LNCaP clone FGC (cell line): ENCODE results near the gene FAR2.

Experiments
- DNase-seq: peaks from one replicate; pipeline ENCODE4 v3.0.0-alpha.2; 2011; ENCODE audit warnings: low read depth
- H3K4me3 ChIP-seq: 2 replicates; pipeline ENCODE4 v1.5.1; 2011; ENCODE audit warnings: mild to moderate bottlenecking, low read depth, low read length, control low read depth
- TF ChIP-seq, protein P1 (sequence below): IDR thresholded peaks from 2 replicates; pipeline ENCODE4 v1.5.1; 2012; ENCODE audit warnings: mild to moderate bottlenecking; ENCODE audit not compliant: control insufficient read depth, insufficient read depth; ENCODE audit errors: extremely low read depth

The FAR2 gene

DNA sequence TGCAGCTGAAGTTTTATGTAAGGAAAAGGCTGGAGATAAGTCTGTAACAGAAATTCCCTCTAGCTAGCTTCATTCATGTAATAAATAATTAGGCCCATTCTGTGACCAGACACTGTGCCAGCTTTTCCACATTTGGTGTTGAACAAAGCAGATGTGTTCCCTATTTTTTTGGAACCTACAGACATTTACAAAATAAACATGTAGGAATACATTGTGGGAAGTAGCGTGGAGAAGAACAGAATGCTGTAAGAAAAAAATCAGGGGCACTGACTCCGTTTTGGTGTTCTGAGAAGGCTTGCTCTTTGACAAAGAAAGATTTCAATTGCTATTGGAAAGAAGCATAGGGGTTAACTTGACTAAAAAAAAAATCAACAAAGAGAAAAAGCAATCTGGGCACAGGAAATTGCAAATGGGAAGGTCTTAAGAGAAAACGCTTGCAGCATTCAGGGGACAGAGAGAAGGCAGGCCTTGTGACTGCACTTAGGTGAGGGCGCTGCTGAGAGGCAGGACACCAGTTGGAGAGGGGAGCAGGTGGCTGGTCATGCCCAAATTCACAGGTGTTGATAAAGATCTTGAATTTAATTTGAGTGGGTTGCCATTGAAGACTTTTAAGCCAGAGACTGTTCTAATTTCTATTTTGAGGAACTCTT is 4.0 kb downstream of the FAR2 start:
- TF ChIP-seq, protein P1, sequence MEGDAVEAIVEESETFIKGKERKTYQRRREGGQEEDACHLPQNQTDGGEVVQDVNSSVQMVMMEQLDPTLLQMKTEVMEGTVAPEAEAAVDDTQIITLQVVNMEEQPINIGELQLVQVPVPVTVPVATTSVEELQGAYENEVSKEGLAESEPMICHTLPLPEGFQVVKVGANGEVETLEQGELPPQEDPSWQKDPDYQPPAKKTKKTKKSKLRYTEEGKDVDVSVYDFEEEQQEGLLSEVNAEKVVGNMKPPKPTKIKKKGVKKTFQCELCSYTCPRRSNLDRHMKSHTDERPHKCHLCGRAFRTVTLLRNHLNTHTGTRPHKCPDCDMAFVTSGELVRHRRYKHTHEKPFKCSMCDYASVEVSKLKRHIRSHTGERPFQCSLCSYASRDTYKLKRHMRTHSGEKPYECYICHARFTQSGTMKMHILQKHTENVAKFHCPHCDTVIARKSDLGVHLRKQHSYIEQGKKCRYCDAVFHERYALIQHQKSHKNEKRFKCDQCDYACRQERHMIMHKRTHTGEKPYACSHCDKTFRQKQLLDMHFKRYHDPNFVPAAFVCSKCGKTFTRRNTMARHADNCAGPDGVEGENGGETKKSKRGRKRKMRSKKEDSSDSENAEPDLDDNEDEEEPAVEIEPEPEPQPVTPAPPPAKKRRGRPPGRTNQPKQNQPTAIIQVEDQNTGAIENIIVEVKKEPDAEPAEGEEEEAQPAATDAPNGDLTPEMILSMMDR, result no peak
- no peak overlapping the region for H3K4me3 ChIP-seq
- no peak for DNase-seq

DNA sequence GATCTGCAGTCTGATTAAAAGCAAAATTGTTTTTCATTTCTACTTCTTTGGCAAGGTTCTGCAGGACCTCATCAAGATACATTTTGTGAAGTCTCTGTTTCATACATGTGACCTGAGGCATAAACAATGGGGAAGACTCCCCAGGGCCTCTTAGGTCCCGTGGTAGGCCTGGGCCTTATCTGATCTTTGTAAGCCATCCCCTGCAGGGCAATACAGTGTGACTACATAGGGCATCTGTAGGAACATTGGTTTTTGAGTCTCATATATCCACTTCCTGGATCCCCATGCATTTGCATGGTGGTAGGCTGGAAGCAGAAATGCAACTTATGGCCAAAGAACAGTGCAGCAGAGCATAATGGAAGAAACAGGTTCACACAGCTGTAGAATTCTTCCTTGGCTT is 6.0 kb downstream of the FAR2 start:
- no peak overlapping the region for H3K4me3 ChIP-seq
- DNase-seq, result no peak
- TF ChIP-seq, protein P1, result no peak

DNA sequence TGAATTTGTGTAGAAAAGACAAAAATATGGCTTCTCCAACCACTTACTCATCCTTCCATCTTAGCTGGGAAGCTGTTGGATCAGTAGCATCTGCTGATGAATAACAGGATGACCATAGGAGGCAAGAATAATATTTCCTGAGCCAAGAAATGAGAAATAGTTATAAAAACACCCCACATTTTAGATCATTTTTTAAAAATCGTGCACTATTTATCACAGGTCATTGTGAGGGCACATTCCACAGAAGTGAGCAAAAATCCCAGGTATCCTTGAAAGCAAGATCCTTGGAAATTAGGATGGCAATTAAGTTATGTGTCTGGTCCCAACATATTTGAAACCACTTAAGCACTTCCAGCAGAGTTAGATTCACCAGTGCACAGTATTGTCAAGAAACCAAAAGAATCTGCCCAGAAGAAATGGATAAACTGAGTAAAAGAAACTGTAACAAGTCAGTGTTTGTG is 8.4 kb downstream of the FAR2 start:
- TF ChIP-seq, protein P1, result no peak
- no peak for DNase-seq
- no peak overlapping the region for H3K4me3 ChIP-seq

DNA sequence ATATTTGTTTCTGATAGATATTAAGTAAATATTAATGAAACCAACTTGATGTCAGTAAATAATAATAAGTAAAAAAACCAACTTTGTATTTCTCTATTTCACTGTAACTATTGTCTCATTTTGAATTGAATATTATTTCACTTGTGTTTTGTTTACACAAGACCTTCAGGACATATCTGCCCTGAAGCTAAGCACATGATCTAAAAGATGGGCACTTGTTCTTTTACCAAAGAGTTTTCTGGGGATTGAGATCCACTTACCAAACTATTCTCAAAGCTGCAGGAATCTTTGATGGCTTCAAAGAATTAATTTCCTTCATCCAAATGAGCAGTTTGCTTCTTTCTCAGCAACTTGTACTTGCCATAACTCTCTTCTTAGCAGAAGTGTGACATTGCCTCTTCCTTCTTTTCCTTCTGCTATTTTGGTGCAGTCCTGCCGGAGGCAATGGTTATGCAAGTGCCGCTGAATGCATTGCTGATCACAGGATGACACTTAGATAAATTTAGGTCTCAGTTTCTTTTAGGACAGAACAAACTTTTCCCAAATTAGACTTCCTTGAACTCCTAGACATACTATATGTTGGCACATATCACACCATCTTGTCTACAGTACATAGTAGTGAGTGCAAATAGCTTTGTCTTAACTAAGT is 9.2 kb downstream of the FAR2 start:
- TF ChIP-seq, protein P1, result no peak
- DNase-seq, result no peak
- H3K4me3 ChIP-seq, result no peak overlapping the region

DNA sequence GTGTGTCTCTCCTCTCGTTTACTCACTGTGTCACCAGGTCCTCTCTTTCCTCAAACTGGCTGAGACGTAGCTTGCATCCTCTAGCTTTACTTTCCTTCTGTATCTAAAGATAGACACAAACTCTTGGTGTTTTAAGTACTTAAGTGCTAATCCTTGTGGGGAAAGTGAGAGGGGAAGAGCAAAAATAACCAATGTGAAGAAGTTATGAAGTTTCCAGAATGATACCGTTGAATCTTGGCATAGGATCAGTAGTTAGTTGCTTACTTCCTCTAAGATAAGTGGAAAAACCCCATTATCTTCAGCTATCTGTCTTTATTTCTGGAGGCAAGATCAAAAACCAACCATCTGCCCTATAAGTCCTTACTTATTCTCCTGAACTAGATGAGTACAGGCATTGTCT is 10.6 kb downstream of the FAR2 start:
- DNase-seq, result no peak
- H3K4me3 ChIP-seq, result no peak overlapping the region
- TF ChIP-seq, protein P1, result no peak

DNA sequence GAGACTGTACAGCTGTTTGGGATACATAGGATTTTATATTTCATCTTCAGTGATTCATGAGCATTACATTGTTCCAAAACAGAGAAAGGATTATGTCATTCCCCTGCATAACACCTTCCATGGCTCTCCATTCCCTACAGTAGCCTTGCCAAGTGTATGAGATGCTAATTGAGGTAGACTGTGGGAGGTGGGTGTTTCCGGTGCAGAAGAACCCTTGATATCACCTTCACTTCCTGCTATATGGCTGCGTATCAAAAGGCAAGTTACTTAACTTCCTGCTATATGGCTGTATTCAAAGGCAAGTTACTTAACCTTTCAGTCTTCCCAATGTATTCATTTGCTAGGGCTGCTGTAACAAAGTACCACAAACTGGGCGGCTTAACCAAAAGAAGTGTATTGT is 11.2 kb downstream of the FAR2 start:
- H3K4me3 ChIP-seq, result no peak overlapping the region
- DNase-seq, result no peak
- TF ChIP-seq, protein P1, result no peak
